Left lung (tissue), 10 donors: ENCODE results near the gene LMAN2L. TPM values are rescaled to one million over a fixed set of nuclear protein-coding genes. Genes with fewer than 3 reads are reported as not detected.

Experiments
- ATAC-seq: fragments of 200-7000 bp; cut with Tn5 transposase; one replicate; pipeline ENCODE4 v1.9.1; 2020; ENCODE audit warnings: moderate library complexity
- DNase-seq, 4 donors: peaks; one replicate each; pipeline ENCODE4 v3.0.0-alpha.2; 2013 to 2020
- H3K27ac ChIP-seq, 2 donors: fragments of 200-600 bp; sonication (generic) in 1 of 2; one replicate each; pipeline versions ENCODE4 v1.5.0 to v1.8.0; 2020 to 2021
- H3K27me3 ChIP-seq, 2 donors: fragments of 200-600 bp; sonication (generic) in 1 of 2; one replicate each; pipeline versions ENCODE4 v1.5.0 to v1.8.0; 2020 to 2021
- H3K36me3 ChIP-seq, 2 donors: fragments of 200-600 bp; sonication (generic) in 1 of 2; one replicate each; pipeline versions ENCODE4 v1.5.0 to v1.8.0; 2020 to 2021
- H3K4me1 ChIP-seq, 2 donors: fragments of 200-600 bp; one replicate each; pipeline ENCODE4 v1.8.0; 2021
- H3K4me3 ChIP-seq, 2 donors: fragments of 200-600 bp; sonication (generic) in 1 of 2; one replicate each; pipeline versions ENCODE4 v1.5.0 to v1.8.0; 2020 to 2021; ENCODE audit warnings: mild to moderate bottlenecking in 1 of 2
- H3K9me3 ChIP-seq, 2 donors: fragments of 200-600 bp; sonication (generic) in 1 of 2; one replicate each; pipeline versions ENCODE4 v1.5.0 to v1.8.0; 2020 to 2021
- intact Hi-C, 2 donors: fragments of 100-400 bp; cut with DNase I; formaldehyde crosslinking; loops; one replicate each; pipeline versions ENCODE4 v1.11.2 to v1.14.2; 2022
- polyA plus RNA-seq, 6 donors: library from polyadenylated mRNA; unstranded; fragments of 120-200 nt; gene quantifications; one replicate each; pipeline ENCODE4 v1.2.1, GENCODE V29; 2013; ENCODE audit not compliant: insufficient read length in 6 of 6
- total RNA-seq, 2 donors: library from RNA; stranded (reverse); fragmentation: NEBNext Ultra II Directional; extraction: Animal tissue kit (Norgen Biotek cat#: 25700); gene quantifications; one replicate each; pipeline ENCODE4 v1.2.1, GENCODE V29; 2021
- TF ChIP-seq, protein P1 (sequence below), 2 donors: fragments of 200-600 bp; sonication (generic) in 1 of 2; IDR thresholded peaks; one replicate each; pipeline versions ENCODE4 v1.5.0 to v1.8.0; 2021; ENCODE audit warnings: antibody characterized with exemption in 2 of 2
- donor health status: DM: no; HTN: yes; CAD: no.
- donor health status: DM: no; HTN: no; CAD: no.

Gene LMAN2L
- total and polyA plus RNA-seq, 8 donors: 18.4 to 54.7 (median 47.6) TPM

DNA sequence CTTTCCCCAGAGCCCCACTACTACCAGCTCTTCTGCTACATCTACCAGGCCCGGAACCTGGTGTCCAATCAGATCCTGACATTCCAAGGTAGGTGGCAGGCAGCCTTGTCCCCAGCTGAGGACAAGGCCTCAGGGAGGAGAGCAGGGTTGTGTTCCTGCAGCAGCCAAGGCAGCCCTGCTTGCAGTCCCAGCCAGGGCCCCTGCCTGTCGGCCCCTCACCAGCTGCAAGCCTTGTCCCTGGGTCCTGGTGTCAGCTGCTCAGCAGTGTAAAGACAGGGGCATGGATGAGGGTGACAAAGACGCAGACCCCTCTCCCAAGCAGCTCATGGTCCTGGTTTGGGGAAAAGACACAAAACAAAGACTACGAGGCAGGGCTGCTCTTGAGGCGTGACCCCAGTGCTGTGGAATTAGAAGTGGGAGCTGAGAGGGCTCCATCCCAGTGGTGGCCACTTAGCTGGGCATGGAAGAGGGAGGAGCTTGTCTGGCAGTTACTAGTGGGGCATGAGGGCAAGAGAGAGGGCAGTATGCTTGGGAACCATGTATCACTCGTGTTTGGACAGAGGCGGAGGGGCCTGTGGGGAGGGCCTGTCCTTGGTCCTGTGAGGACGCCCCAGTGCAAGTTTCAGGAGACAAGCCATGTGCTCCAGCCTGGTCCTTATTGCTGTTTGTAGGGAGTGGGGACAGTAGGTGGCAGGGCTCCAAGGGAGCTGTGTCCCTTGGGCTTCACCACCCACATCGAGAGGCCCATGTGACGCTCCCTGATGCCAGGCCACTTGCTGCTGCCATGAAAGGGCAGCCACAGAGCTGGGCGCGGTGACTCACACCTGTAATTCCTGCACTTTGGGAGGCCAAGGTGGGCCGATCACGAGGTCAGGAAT is 47.5 kb downstream of the LMAN2L start:
- peak overlapping the region in 1 of 2 donors; percentile 48 for H3K27ac ChIP-seq
- peak in 1 of 4 donors; percentile 82 for DNase-seq
- H3K4me3 ChIP-seq: no peak overlapping the region
- no peaks in the 10 kb centered on the region for H3K4me1 ChIP-seq
- peak; percentile 88 for ATAC-seq
- TF ChIP-seq, protein P1, sequence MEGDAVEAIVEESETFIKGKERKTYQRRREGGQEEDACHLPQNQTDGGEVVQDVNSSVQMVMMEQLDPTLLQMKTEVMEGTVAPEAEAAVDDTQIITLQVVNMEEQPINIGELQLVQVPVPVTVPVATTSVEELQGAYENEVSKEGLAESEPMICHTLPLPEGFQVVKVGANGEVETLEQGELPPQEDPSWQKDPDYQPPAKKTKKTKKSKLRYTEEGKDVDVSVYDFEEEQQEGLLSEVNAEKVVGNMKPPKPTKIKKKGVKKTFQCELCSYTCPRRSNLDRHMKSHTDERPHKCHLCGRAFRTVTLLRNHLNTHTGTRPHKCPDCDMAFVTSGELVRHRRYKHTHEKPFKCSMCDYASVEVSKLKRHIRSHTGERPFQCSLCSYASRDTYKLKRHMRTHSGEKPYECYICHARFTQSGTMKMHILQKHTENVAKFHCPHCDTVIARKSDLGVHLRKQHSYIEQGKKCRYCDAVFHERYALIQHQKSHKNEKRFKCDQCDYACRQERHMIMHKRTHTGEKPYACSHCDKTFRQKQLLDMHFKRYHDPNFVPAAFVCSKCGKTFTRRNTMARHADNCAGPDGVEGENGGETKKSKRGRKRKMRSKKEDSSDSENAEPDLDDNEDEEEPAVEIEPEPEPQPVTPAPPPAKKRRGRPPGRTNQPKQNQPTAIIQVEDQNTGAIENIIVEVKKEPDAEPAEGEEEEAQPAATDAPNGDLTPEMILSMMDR (IDR thresholded peaks at IDR 0.05): no peak
- no peaks in the 10 kb centered on the region for H3K36me3 ChIP-seq
- intact Hi-C loops: no loop called here
- H3K9me3 ChIP-seq: no peaks in the 10 kb centered on the region
- H3K27me3 ChIP-seq: no peaks in the 10 kb centered on the region

GRCh38 chr2:96691022-96691612 is 48.7 kb downstream of the LMAN2L start:
- ATAC-seq (no peak), DNase-seq (no peak)
- H3K4me3 ChIP-seq: no peak overlapping the region
- no peaks in the 10 kb centered on the region for H3K4me1 ChIP-seq
- TF ChIP-seq, protein P1 (IDR thresholded peaks at IDR 0.05): no peak
- no peak overlapping the region for H3K27ac ChIP-seq
- H3K36me3 ChIP-seq: no peaks in the 10 kb centered on the region
- H3K27me3 ChIP-seq: no peaks in the 10 kb centered on the region
- intact Hi-C loops: no loop called here
- no peaks in the 10 kb centered on the region for H3K9me3 ChIP-seq

- Histone ChIP-seq H3K4me3 (no peak overlapping the region), H3K4me1 (peaks cover 0 to 5% of the 10 kb centered on the region in 2 donors), H3K36me3 (no peaks in the 10 kb centered on the region), H3K27me3 (no peaks in the 10 kb centered on the region), H3K9me3 (no peaks in the 10 kb centered on the region), H3K27ac (no peak overlapping the region)
- DNase-seq: no peak
- intact Hi-C loops: no loop called here
- TF ChIP-seq, protein P1 (IDR thresholded peaks at IDR 0.05): no peak
- no peak for ATAC-seq
Measured at GRCh38 chr2:96690306-96691021, 49.4 kb downstream of the LMAN2L start.

GRCh38 chr2:96689431-96689991 is 50.4 kb downstream of the LMAN2L start:
- DNase-seq (no peak), ATAC-seq (no peak)
- Histone ChIP-seq H3K27ac (no peak overlapping the region), H3K36me3 (no peaks in the 10 kb centered on the region), H3K4me3 (no peak overlapping the region), H3K9me3 (no peaks in the 10 kb centered on the region), H3K27me3 (no peaks in the 10 kb centered on the region), H3K4me1 (peaks cover 0 to 13% of the 10 kb centered on the region in 2 donors)
- intact Hi-C loops: no loop called here
- TF ChIP-seq, protein P1 (IDR thresholded peaks at IDR 0.05): no peak
